GM21529 (cell line): Measurements from ENCODE around the gene USP7.
"Not testable (repeated sequence)": the region's sequence is repeated elsewhere in the genome, so short reads cannot be mapped to it uniquely, and the experiment has no call there.

ENCODE experiments used
- ATAC-seq: cut with Tn5 transposase; IDR thresholded peaks from one replicate; pipeline ENCODE4 v1.9.1; 2021; ENCODE audit not compliant: unreplicated experiment

The USP7 gene

DNA sequence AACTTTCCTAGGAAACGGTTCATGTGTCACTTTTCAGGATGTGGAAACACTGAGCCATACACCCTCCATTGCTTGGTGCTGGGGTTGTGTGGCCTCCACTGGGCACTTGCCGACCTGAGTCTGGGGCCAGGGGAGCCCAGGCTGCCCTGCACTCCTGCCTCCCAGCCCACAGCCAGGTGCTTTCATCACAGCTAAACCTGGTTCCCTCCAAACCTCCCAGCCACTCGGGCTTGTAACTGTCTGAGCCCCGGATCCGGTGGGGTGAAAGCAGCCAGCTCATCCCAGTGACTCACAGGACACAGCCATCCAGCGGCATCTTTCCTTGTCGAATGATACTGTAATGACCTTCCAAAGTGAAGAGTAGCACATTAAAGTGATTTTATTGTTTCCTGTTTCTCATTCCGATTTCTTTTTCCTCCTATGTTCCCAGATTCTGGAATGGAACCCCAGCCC, 114.7 kb downstream of the USP7 start:
- no peak for ATAC-seq

DNA sequence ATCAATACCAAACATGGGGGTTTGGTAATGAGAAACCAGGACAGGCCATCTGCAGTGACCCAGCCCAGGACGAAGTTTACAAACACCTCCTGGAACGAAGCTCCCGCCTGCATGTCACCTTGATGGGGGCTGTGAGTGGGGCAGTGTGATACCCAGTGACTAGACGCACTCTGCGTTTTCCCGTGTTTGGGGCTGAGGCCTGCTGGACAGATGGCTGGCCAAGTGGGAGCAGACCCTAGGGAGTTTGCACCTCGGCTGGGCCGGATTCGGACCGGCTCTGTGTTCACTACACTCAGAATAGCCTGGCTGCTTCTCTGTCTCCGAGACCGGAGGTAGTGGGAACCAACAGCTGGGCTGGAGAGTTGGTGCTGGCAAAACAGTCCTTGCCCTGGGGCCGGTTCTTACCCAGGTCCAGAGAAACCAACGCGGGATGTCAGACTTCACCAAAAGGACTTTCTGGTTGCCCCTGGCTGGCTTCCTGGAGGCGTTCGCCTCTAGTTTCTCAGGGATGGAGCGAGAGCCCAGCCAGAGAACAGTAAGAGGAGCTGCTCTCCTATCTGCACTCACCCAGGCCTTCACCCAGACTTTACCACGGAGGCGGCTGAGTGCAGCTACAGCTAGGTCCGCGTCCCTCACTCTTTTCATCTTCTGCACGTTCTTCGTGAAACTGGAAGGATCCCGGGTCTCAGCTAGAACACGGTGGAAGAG, 115.3 kb downstream of the USP7 start:
- ATAC-seq, result no peak

DNA sequence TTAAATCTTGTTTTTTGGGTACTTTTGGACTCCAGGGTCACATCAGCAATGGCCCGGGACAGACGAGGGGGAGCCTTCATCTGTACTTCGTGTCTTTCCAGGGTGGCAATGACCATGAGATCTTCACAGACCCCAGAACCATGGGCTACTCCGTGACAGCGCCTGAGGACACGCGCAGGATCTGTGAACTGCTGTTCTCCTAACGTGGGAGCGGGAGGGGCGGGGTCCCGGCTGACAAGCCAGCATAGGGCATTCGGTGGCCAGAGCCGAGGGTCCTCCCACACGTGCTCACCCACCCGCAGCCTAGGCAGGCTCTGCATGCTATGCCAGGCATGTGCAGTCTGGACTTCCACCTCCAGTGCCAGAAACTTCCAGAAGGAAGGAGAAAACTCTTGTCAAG, 116.1 kb downstream of the USP7 start:
- ATAC-seq, result no peak

DNA sequence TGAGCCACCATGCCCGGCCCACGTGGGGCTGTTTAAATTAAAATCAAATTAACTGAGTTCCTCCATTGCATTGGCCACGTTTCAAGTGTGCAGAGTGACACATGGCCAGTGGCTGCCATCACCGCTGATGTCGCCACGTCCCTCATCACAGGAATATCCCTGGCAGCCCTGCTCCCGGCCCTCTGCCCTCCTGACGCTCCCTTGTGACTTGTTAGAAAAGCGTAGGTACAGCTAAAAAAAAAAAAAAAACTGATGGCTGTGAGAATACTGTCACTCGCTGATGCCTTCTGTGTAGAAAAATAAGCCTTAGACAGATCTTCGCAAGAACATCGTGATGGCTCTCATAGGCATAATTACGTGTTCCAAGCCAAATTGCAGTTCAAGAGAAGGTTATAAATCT, 116.6 kb downstream of the USP7 start:
- no peak for ATAC-seq

DNA sequence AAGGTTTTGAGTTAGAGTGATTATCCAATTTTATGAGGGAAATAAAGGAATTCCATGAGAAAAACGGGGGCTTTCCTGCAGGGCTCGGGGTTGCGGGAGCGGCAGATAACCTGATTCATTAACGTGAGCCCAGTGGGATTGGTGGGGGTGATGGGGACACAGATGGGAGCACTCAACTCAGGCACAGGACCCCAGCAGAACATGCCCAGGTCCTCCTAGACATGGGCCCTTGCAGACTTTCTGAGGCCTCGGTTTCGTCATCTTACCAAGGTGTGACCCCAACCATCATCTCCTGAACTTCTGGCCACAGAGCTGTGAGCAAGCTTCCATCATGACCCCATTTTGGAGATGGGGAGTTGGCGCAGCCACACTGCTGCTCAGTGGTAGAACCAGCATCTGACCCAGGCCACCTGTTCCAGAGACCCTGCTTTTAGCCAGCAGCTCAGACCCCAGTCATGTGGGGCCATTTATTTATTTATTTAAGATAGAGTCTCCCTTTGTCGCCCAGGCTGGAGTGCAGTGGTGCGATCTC, 117.2 kb downstream of the USP7 start:
- no peak for ATAC-seq

DNA sequence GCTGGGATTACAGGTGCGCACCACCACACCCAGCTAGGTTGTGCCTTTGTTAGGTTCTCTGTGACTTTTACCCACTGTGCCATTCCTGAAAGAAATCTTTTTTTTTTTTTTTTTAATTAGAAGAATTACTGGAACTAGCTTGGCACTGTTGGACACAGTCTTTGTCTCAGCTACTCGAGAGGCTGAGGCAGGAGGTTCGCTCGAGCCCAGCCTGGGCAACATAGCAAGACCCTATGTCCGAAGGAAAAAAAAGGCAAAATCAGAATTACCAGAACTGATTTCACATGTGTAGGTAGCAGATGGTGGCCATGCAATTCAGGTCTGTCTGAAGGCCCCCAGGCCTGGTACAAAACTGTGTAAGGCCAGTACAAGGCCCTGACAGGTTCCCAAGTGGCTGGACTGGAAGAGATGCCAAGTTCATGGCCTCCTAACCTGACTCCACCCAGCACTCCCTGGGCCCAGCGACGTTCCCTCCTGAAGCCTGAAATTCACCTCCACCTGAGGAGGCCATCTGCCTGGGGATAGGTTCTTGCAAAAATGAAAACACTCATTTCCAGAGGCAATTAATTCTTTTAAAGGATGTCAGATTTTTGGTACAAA, 117.9 kb downstream of the USP7 start:
- no peak for ATAC-seq

DNA sequence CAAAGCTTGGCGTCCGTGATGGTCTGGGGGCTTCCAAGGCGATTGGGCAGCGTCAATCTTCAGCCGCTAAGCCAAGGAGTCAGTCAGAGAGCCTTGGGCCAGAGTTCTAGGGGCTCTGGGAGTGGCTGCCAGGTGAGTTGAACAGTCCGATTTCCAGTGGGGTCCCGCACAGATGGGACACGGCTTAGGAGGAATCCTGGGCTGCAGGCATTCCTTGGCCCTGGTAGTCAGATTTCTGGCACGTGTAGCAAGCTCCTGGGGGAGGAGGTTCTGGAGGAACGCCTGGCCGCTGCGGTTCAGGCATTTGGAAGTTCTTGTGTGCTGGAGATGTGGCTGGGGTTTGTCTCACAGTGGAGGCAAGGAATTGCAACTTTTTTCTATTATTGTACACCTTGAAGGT, 120.4 kb downstream of the USP7 start:
- not testable (repeated sequence) for ATAC-seq
